Measurements from ENCODE around the gene ZSWIM7. TPM values are rescaled to one million over a fixed set of nuclear protein-coding genes. Genes with fewer than 3 reads are reported as not detected.

ZSWIM7 gene
- total RNA-seq, 1 experiment from 2014 or later = 41.3 TPM

DNA sequence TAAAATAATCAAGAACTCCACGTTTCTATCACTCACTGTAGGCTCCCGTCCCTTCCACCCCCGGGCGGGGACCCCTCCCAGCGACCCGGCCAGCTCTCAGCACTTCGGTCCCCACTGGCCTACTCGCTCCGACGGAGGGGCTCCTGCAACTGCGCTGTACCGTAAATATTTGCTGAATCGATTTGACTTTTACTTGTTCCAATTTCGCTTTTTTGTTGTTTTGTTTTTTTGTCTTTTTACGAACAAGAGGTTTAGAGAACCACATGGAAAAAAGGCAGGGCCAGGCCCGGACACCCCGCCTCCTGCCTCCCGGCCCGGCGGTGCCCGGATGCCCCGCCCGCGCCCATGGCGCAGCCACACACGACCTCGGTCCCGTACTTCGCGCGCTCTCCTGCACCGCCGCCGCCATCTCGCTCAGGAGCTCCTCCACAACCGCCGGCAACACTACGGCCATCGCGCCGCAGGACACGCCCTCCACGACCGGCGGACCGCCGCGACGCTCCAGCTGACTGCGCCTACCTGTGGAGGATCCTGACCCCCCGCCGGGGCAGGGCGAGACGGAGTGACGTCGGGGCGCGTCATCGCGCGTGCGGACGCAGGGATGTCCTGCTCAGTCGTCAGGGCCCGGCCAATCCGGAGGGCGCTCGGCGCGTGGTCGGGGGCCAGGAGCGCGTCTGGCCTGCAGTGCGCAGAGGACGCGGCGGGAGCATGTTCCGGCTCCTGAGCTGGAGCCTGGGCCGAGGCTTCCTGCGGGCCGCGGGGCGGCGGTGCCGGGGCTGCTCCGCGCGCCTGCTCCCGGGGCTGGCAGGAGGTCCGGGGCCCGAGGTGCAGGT is at the start of gene ZSWIM7, which contains the start of gene TTC19 (continued):
- TF ChIP-seq, protein P1, sequence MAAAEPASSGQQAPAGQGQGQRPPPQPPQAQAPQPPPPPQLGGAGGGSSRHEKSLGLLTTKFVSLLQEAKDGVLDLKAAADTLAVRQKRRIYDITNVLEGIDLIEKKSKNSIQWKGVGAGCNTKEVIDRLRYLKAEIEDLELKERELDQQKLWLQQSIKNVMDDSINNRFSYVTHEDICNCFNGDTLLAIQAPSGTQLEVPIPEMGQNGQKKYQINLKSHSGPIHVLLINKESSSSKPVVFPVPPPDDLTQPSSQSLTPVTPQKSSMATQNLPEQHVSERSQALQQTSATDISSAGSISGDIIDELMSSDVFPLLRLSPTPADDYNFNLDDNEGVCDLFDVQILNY (CRISPR knock-in tag; IDR thresholded peaks at IDR 0.05) = peak; percentile 95
- TF ChIP-seq, protein P2, sequence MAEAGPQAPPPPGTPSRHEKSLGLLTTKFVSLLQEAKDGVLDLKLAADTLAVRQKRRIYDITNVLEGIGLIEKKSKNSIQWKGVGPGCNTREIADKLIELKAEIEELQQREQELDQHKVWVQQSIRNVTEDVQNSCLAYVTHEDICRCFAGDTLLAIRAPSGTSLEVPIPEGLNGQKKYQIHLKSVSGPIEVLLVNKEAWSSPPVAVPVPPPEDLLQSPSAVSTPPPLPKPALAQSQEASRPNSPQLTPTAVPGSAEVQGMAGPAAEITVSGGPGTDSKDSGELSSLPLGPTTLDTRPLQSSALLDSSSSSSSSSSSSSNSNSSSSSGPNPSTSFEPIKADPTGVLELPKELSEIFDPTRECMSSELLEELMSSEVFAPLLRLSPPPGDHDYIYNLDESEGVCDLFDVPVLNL (CRISPR knock-in tag; IDR thresholded peaks at IDR 0.05; ENCODE audit: borderline replicate concordance, low read depth) = peak; percentile 90
- TF ChIP-seq, protein P3, sequence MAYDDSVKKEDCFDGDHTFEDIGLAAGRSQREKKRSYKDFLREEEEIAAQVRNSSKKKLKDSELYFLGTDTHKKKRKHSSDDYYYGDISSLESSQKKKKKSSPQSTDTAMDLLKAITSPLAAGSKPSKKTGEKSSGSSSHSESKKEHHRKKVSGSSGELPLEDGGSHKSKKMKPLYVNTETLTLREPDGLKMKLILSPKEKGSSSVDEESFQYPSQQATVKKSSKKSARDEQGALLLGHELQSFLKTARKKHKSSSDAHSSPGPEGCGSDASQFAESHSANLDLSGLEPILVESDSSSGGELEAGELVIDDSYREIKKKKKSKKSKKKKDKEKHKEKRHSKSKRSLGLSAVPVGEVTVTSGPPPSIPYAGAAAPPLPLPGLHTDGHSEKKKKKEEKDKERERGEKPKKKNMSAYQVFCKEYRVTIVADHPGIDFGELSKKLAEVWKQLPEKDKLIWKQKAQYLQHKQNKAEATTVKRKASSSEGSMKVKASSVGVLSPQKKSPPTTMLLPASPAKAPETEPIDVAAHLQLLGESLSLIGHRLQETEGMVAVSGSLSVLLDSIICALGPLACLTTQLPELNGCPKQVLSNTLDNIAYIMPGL (CRISPR knock-in tag; IDR thresholded peaks at IDR 0.05) = peak; percentile 100
- TF ChIP-seq, protein P4, sequence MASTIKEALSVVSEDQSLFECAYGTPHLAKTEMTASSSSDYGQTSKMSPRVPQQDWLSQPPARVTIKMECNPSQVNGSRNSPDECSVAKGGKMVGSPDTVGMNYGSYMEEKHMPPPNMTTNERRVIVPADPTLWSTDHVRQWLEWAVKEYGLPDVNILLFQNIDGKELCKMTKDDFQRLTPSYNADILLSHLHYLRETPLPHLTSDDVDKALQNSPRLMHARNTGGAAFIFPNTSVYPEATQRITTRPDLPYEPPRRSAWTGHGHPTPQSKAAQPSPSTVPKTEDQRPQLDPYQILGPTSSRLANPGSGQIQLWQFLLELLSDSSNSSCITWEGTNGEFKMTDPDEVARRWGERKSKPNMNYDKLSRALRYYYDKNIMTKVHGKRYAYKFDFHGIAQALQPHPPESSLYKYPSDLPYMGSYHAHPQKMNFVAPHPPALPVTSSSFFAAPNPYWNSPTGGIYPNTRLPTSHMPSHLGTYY (CRISPR knock-in tag; IDR thresholded peaks at IDR 0.05) = no peak
- TF ChIP-seq JAZF1 (CRISPR knock-in tag; IDR thresholded peaks at IDR 0.05) = no peak
- TF ChIP-seq GRHL2 (CRISPR knock-in tag; IDR thresholded peaks at IDR 0.05; ENCODE audit: insufficient replicate concordance, severe bottlenecking) = no peak
- peak; percentile 88 for TF ChIP-seq ELF4 (CRISPR knock-in tag; IDR thresholded peaks at IDR 0.05; ENCODE audit: low read depth)
- TF ChIP-seq, protein P5, sequence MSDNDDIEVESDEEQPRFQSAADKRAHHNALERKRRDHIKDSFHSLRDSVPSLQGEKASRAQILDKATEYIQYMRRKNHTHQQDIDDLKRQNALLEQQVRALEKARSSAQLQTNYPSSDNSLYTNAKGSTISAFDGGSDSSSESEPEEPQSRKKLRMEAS (CRISPR knock-in tag; IDR thresholded peaks at IDR 0.05) = peak; percentile 96
- TF ChIP-seq, protein P6, sequence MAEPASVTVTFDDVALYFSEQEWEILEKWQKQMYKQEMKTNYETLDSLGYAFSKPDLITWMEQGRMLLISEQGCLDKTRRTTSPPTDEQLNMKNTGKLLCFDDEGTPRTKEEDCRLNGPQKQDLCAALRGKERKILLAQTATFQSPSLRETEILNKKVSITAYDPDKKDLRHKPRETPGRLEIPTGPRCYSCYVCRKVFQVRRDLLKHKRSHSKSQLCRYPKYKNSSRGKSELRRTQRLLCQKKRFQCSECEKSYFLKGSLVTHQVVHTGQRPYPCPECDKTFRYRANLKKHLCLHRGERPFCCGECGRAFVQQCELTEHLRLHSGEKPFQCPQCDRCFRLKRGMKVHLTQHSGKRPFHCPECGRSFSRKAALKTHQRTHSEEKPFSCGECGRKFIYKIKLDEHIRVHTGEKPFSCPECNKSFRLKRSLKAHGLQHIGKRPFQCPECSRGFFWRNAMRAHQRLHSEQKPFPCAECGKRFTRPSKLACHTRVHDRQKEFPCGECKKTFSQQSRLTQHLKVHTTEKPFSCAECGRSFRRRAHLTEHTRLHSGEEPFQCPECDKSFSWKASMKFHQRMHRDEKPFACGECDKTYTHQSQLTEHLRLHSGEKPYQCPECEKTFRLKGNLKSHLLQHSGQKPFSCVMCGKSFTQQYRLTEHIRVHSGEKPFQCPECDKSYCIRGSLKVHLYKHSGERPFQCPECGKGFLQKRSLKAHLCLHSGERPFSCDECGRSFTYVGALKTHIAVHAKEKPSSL (CRISPR knock-in tag; conservative IDR thresholded peaks at IDR 0.05) = no peak
- TF ChIP-seq, protein P7, sequence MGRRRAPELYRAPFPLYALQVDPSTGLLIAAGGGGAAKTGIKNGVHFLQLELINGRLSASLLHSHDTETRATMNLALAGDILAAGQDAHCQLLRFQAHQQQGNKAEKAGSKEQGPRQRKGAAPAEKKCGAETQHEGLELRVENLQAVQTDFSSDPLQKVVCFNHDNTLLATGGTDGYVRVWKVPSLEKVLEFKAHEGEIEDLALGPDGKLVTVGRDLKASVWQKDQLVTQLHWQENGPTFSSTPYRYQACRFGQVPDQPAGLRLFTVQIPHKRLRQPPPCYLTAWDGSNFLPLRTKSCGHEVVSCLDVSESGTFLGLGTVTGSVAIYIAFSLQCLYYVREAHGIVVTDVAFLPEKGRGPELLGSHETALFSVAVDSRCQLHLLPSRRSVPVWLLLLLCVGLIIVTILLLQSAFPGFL (CRISPR knock-in tag; IDR thresholded peaks at IDR 0.05; ENCODE audit: borderline replicate concordance) = no peak
- TF ChIP-seq ETV6 (CRISPR knock-in tag; IDR thresholded peaks at IDR 0.05) = peak; percentile 97
- TF ChIP-seq FOXP1 (CRISPR knock-in tag; IDR thresholded peaks at IDR 0.05; ENCODE audit: borderline replicate concordance) = peak; percentile 97
- no peak for TF ChIP-seq IRF2 (CRISPR knock-in tag; IDR thresholded peaks at IDR 0.05; ENCODE audit: borderline replicate concordance, low read depth)
- TF ChIP-seq, protein P8, sequence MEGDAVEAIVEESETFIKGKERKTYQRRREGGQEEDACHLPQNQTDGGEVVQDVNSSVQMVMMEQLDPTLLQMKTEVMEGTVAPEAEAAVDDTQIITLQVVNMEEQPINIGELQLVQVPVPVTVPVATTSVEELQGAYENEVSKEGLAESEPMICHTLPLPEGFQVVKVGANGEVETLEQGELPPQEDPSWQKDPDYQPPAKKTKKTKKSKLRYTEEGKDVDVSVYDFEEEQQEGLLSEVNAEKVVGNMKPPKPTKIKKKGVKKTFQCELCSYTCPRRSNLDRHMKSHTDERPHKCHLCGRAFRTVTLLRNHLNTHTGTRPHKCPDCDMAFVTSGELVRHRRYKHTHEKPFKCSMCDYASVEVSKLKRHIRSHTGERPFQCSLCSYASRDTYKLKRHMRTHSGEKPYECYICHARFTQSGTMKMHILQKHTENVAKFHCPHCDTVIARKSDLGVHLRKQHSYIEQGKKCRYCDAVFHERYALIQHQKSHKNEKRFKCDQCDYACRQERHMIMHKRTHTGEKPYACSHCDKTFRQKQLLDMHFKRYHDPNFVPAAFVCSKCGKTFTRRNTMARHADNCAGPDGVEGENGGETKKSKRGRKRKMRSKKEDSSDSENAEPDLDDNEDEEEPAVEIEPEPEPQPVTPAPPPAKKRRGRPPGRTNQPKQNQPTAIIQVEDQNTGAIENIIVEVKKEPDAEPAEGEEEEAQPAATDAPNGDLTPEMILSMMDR (IDR thresholded peaks at IDR 0.05) = no peak
- 0 out of 2 replicates have a peak, but pooled peaks have one; percentile 33 for TF ChIP-seq NFATC4 (CRISPR knock-in tag; IDR thresholded peaks at IDR 0.05)
- TF ChIP-seq, protein P9, sequence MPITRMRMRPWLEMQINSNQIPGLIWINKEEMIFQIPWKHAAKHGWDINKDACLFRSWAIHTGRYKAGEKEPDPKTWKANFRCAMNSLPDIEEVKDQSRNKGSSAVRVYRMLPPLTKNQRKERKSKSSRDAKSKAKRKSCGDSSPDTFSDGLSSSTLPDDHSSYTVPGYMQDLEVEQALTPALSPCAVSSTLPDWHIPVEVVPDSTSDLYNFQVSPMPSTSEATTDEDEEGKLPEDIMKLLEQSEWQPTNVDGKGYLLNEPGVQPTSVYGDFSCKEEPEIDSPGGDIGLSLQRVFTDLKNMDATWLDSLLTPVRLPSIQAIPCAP (CRISPR knock-in tag; IDR thresholded peaks at IDR 0.05) = peak; percentile 85; the same call in 1 of the 2 replicates
- TF ChIP-seq RELA (CRISPR knock-in tag; IDR thresholded peaks at IDR 0.05; ENCODE audit: borderline replicate concordance) = no peak; the same call in 1 of the 2 replicates
- TF ChIP-seq, protein P10, sequence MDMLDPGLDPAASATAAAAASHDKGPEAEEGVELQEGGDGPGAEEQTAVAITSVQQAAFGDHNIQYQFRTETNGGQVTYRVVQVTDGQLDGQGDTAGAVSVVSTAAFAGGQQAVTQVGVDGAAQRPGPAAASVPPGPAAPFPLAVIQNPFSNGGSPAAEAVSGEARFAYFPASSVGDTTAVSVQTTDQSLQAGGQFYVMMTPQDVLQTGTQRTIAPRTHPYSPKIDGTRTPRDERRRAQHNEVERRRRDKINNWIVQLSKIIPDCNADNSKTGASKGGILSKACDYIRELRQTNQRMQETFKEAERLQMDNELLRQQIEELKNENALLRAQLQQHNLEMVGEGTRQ (CRISPR knock-in tag; IDR thresholded peaks at IDR 0.05) = peak; percentile 52; the same call in 1 of the 2 replicates
- TF ChIP-seq NFE2L1 (CRISPR knock-in tag; IDR thresholded peaks at IDR 0.05) = peak; percentile 72
- no peak; the same call in none of the 2 replicates for TF ChIP-seq GABPB1 (CRISPR knock-in tag; IDR thresholded peaks at IDR 0.05)

Data from WTC11 (cell line).